Mucosa of descending colon (tissue), 3 donors: Measurements from ENCODE around the gene JCAD. TPM values are rescaled to one million over a fixed set of nuclear protein-coding genes. Genes with fewer than 3 reads are reported as not detected.

Experiments
- ATAC-seq: fragments of 200-7000 bp; cut with Tn5 transposase; one replicate; pipeline ENCODE4 v1.9.1; 2020; ENCODE audit warnings: mild to moderate bottlenecking, moderate library complexity
- DNase-seq, 3 donors: peaks; one replicate each; pipeline ENCODE4 v3.0.0-alpha.2; 2020
- H3K36me3 ChIP-seq: fragments of 200-600 bp; one replicate; pipeline ENCODE4 v1.8.0; 2021; ENCODE audit warnings: low read depth, mild to moderate bottlenecking
- H3K4me1 ChIP-seq: fragments of 200-600 bp; one replicate; pipeline ENCODE4 v1.8.0; 2021; ENCODE audit warnings: low read depth, mild to moderate bottlenecking
- H3K4me3 ChIP-seq: fragments of 200-600 bp; one replicate; pipeline ENCODE4 v1.8.0; 2021; ENCODE audit warnings: mild to moderate bottlenecking
- H3K9me3 ChIP-seq: fragments of 200-600 bp; one replicate; pipeline ENCODE4 v1.8.0; 2021; ENCODE audit warnings: mild to moderate bottlenecking
- intact Hi-C, 2 donors: fragments of 100-400 bp; cut with DNase I in 1 of 2; cut with micrococcal nuclease in 1 of 2; formaldehyde crosslinking; loops; one replicate each; pipeline versions ENCODE4 v1.11.0 to v1.11.1; 2022; cut with DNase I, micrococcal nuclease
- total RNA-seq, 3 donors: library from RNA; stranded (reverse); fragmentation: NEBNext Ultra II Directional in 2 of 3; extraction: Animal tissue kit (Norgen Biotek cat#: 25700) in 2 of 3; gene quantifications; one replicate each; pipeline versions ENCODE4 v1.2.1 to v1.2.4, GENCODE V29; 2021 to 2023
- TF ChIP-seq, protein P1 (sequence below): fragments of 200-600 bp; IDR thresholded peaks from one replicate; pipeline ENCODE4 v1.8.0; 2022; ENCODE audit warnings: antibody characterized with exemption, mild to moderate bottlenecking
- donor health status: DM: no; HTN: no; CAD: no; lungs with moderate emphysema.
- donor health status: DM: no; HTN: no; CAD: no.
- donor health status: DM: no; HTN: yes; CAD: no.

The JCAD gene
- total RNA-seq, 3 donors from 2014 or later: 4.9 to 256 (median 9.0) TPM

GRCh38 chr10:30034433-30035137 lies 24.8 kb downstream of the JCAD start:
- ATAC-seq (no peak), DNase-seq (no peak)
- no peaks in the 10 kb centered on the region for H3K4me1 ChIP-seq
- no peaks in the 10 kb centered on the region for H3K36me3 ChIP-seq
- intact Hi-C loops: no loop called here
- H3K4me3 ChIP-seq: no peak overlapping the region
- TF ChIP-seq, protein P1, sequence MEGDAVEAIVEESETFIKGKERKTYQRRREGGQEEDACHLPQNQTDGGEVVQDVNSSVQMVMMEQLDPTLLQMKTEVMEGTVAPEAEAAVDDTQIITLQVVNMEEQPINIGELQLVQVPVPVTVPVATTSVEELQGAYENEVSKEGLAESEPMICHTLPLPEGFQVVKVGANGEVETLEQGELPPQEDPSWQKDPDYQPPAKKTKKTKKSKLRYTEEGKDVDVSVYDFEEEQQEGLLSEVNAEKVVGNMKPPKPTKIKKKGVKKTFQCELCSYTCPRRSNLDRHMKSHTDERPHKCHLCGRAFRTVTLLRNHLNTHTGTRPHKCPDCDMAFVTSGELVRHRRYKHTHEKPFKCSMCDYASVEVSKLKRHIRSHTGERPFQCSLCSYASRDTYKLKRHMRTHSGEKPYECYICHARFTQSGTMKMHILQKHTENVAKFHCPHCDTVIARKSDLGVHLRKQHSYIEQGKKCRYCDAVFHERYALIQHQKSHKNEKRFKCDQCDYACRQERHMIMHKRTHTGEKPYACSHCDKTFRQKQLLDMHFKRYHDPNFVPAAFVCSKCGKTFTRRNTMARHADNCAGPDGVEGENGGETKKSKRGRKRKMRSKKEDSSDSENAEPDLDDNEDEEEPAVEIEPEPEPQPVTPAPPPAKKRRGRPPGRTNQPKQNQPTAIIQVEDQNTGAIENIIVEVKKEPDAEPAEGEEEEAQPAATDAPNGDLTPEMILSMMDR: no peak
- no peaks in the 10 kb centered on the region for H3K9me3 ChIP-seq

DNA sequence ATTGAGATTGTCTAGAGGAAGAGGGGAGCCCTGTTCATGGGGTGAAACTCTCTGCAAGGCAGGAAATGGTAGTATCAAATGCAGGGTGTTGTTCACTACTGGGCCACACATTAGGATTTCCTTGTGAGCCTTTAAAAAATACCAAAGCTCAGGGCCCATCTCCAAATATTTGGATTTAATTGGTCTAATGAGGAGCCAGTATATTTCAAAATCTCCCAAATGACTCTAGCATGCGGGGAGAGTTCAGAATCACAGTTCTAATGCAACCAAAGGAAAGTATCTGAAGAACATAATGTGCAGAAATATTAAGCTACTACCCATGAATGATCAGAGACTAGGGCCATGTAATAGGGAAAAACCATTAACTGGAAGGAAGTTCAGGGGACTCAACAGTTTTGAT lies 27.3 kb downstream of the JCAD start:
- TF ChIP-seq, protein P1: no peak
- Histone ChIP-seq H3K4me3 (no peak overlapping the region), H3K36me3 (no peaks in the 10 kb centered on the region), H3K9me3 (no peaks in the 10 kb centered on the region), H3K4me1 (no peaks in the 10 kb centered on the region)
- intact Hi-C loops: no loop called here
- DNase-seq: no peak
- no peak for ATAC-seq

DNA sequence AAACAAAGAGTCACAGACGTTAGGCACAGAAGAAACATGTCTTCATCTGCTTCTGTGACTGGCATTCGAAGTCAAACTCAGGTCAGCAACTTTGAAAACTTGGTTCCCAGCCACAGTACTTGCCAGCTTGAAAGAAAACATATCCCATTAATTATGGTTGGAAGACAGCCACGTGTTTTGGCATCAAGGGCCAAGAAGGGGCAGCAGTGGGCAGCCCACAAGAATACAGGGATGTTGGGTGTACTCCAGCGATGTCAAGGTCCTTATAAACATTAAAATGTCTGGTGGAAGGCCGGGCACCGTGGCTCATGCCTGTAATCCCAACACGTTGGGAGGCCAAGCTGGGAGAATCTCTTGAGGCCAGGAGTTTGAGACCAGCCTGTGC lies 29.5 kb downstream of the JCAD start:
- Histone ChIP-seq H3K4me1 (no peaks in the 10 kb centered on the region), H3K9me3 (no peaks in the 10 kb centered on the region), H3K4me3 (no peak overlapping the region), H3K36me3 (no peaks in the 10 kb centered on the region)
- intact Hi-C loops: no loop called here
- DNase-seq (no peak), ATAC-seq (no peak)
- TF ChIP-seq, protein P1: no peak

DNA sequence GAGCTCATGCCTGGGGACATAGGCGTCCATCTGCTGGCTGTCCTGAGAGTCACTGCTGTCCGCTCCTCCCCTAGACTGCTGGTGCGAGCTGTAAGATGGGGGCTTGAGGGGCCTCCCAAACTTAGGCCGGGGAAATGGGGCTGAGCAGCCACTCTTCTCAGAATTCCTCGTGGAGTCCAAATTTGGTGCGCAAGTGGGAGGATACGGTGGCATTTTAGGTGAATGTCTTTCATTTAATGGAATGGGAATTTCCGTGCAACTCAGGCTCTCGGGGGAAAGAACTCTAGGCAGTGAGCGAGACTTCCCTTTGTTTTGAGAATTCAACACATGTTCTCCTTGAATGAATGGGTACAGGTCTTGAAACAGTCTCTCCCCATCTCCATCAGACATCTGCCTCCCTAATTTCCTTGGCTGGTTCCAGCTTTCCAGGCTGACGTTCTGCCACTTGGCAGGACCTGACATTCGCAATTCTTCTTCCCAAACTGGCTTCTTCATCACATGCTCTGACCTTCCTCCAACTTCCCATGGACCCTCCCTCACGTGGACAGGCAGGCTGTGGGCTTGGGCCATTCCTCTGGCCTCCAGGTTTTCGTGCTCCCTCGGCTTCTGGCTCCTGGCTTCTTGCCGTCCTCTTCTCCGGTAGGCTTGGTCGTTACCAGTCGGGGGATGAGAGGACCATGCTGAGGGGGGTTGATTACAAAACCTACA lies 30.1 kb downstream of the JCAD start:
- no peaks in the 10 kb centered on the region for H3K9me3 ChIP-seq
- DNase-seq (no peak), ATAC-seq (no peak)
- no peak overlapping the region for H3K4me3 ChIP-seq
- no peaks in the 10 kb centered on the region for H3K4me1 ChIP-seq
- intact Hi-C loops: no loop called here
- TF ChIP-seq, protein P1: no peak
- no peaks in the 10 kb centered on the region for H3K36me3 ChIP-seq

DNA sequence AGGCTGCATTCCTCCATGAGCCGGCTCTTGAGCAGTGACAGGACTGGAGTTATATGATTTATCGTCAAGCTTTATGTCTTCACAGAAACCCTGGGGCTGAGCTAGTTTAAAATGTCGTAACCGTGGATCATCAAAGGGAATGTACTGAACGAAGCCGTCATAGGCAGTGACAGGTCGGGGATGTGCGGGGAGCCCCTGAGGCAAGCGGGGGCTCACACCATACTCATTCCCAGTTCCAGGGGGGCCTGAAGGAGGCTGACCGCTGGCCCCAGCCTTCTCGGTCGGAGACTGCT lies 30.7 kb downstream of the JCAD start:
- H3K9me3 ChIP-seq: no peaks in the 10 kb centered on the region
- TF ChIP-seq, protein P1: no peak
- no peak overlapping the region for H3K4me3 ChIP-seq
- H3K4me1 ChIP-seq: no peaks in the 10 kb centered on the region
- no peaks in the 10 kb centered on the region for H3K36me3 ChIP-seq
- ATAC-seq (no peak), DNase-seq (no peak)
- intact Hi-C loops: no loop called here
